OCI-LY3 (cell line): ENCODE results near the gene KDM4E.

ENCODE experiments used
- H2AFZ ChIP-seq: fragments of 200-600, 300-600 bp; shearing (Covaris generic); 2 replicates; pipeline ENCODE4 v1.6.0; 2014; ENCODE audit warnings: antibody characterized with exemption, low read depth, low read length
- H3K27ac ChIP-seq: fragments of 200-600, 300-600 bp; sonication (generic); 2 replicates; pipeline ENCODE4 v1.5.1; 2014; ENCODE audit warnings: mild to moderate bottlenecking, low read length, moderate library complexity, mixed read lengths
- H3K27me3 ChIP-seq: fragments of 200-600, 300-600 bp; sonication (generic); 2 replicates; pipeline ENCODE4 v1.6.1; 2014; ENCODE audit warnings: low read depth, low read length, mixed read lengths
- H3K36me3 ChIP-seq: fragments of 200-600, 300-600 bp; sonication (generic); replicated peaks from 2 replicates; pipeline ENCODE3; 2014; ENCODE audit warnings: low read depth, low read length, mixed read lengths
- H3K4me1 ChIP-seq: fragments of 300-600, 200-600 bp; sonication (generic); 2 replicates; pipeline ENCODE4 v1.6.1; 2014; ENCODE audit warnings: low read length, mixed read lengths
- H3K4me2 ChIP-seq: fragments of 200-600, 300-600 bp; sonication (generic); 2 replicates; pipeline ENCODE4 v1.6.1; 2014; ENCODE audit warnings: low read length, mixed read lengths
- H3K4me3 ChIP-seq: fragments of 300-600, 200-600 bp; sonication (generic); 2 replicates; pipeline ENCODE4 v1.5.1; 2014; ENCODE audit warnings: antibody characterized with exemption, mild to moderate bottlenecking, low read length, moderate library complexity
- H3K79me2 ChIP-seq: fragments of 300-600, 200-600 bp; shearing (Covaris generic); 2 replicates; pipeline ENCODE4 v1.6.1; 2014; ENCODE audit warnings: mild to moderate bottlenecking, low read length, mixed read lengths
- H3K9ac ChIP-seq: fragments of 300-600, 200-600 bp; shearing (Covaris generic); 2 replicates; pipeline ENCODE4 v1.6.0; 2014; ENCODE audit warnings: mild to moderate bottlenecking, low read length, moderate library complexity
- H3K9me3 ChIP-seq: fragments of 200-600, 300-600 bp; shearing (Covaris generic); 2 replicates; pipeline ENCODE4 v1.6.1; 2014; ENCODE audit warnings: low read length, mixed read lengths; ENCODE audit not compliant: insufficient read depth
- H4K20me1 ChIP-seq: fragments of 200-600, 300-600 bp; sonication (generic); 2 replicates; pipeline ENCODE4 v1.6.1; 2016; ENCODE audit warnings: low read length, mixed read lengths; ENCODE audit not compliant: insufficient read depth
- EZH2phosphoT487 ChIP-seq: fragments of 200-600 bp; shearing (Covaris generic); IDR thresholded peaks from 2 replicates; pipeline ENCODE4 v1.6.1; 2018; ENCODE audit warnings: antibody characterized with exemption, mixed run types, low read depth
- TF ChIP-seq, protein P1 (sequence below): fragments of 200-600, 300-600 bp; sonication (generic); IDR thresholded peaks from 2 replicates; pipeline ENCODE4 v1.5.1; 2014; ENCODE audit warnings: antibody characterized with exemption, low read length, low read depth

The KDM4E gene

DNA sequence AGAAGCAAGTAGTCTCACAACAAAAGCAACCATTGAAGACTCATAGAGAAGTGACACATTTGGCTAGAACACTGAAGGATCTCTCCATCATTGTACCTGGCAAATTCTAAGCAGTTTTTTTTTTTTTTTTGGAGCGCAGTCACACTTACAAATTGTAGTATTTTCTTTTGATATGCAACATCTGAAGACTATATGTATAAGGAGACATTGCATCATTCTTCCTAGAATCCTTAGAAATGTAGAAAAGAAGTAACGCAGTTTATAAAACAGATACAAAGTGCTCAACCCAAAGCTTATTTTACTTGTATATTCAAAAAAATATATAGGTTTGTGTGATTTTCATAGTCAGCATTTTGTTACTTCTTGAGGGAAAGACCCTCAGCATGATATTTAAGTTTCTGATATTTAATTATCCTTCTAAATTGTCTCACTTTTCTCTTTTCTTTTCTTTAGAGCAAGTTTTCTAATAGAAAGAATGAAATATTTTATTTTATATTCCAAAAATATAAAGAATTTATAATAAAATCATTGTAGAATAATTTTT, 31.6 kb upstream of the KDM4E start:
- H3K27ac ChIP-seq: no peak overlapping the region
- no peak overlapping the region for H3K4me2 ChIP-seq
- no peak overlapping the region for H3K4me3 ChIP-seq
- H4K20me1 ChIP-seq: no peaks in the 10 kb centered on the region
- no peaks in the 10 kb centered on the region for H3K27me3 ChIP-seq
- H3K9ac ChIP-seq: no peak overlapping the region
- H3K9me3 ChIP-seq: no peaks in the 10 kb centered on the region
- H3K79me2 ChIP-seq: no peaks in the 10 kb centered on the region
- no peak overlapping the region for H2AFZ ChIP-seq
- TF ChIP-seq, protein P1, sequence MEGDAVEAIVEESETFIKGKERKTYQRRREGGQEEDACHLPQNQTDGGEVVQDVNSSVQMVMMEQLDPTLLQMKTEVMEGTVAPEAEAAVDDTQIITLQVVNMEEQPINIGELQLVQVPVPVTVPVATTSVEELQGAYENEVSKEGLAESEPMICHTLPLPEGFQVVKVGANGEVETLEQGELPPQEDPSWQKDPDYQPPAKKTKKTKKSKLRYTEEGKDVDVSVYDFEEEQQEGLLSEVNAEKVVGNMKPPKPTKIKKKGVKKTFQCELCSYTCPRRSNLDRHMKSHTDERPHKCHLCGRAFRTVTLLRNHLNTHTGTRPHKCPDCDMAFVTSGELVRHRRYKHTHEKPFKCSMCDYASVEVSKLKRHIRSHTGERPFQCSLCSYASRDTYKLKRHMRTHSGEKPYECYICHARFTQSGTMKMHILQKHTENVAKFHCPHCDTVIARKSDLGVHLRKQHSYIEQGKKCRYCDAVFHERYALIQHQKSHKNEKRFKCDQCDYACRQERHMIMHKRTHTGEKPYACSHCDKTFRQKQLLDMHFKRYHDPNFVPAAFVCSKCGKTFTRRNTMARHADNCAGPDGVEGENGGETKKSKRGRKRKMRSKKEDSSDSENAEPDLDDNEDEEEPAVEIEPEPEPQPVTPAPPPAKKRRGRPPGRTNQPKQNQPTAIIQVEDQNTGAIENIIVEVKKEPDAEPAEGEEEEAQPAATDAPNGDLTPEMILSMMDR: no peak
- no peak for TF ChIP-seq EZH2phosphoT487
- H3K4me1 ChIP-seq: no peaks in the 10 kb centered on the region
- H3K36me3 ChIP-seq: no peaks in the 10 kb centered on the region

DNA sequence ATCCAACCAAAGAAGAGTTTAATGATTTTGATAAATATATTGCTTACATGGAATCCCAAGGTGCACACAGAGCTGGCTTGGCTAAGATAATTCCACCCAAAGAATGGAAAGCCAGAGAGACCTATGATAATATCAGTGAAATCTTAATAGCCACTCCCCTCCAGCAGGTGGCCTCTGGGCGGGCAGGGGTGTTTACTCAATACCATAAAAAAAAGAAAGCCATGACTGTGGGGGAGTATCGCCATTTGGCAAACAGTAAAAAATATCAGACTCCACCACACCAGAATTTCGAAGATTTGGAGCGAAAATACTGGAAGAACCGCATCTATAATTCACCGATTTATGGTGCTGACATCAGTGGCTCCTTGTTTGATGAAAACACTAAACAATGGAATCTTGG, 27.6 kb upstream of the KDM4E start:
- Histone ChIP-seq H3K4me1 (no peaks in the 10 kb centered on the region), H3K9ac (no peak overlapping the region), H3K9me3 (no peaks in the 10 kb centered on the region), H3K79me2 (no peaks in the 10 kb centered on the region), H3K36me3 (no peaks in the 10 kb centered on the region), H3K27me3 (no peaks in the 10 kb centered on the region), H3K4me3 (no peak overlapping the region), H2AFZ (no peak overlapping the region), H4K20me1 (no peaks in the 10 kb centered on the region), H3K4me2 (no peak overlapping the region), H3K27ac (no peak overlapping the region)
- TF ChIP-seq, protein P1: peak; percentile 14; the same call in 1 of the 2 replicates
- no peak for TF ChIP-seq EZH2phosphoT487

DNA sequence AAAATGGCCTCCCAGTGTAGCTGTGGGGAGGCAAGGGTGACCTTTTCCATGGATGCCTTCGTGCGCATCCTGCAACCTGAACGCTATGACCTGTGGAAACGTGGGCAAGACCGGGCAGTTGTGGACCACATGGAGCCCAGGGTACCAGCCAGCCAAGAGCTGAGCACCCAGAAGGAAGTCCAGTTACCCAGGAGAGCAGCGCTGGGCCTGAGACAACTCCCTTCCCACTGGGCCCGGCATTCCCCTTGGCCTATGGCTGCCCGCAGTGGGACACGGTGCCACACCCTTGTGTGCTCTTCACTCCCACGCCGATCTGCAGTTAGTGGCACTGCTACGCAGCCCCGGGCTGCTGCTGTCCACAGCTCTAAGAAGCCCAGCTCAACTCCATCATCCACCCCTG, 26.8 kb upstream of the KDM4E start:
- no peaks in the 10 kb centered on the region for H3K9me3 ChIP-seq
- H3K36me3 ChIP-seq: no peaks in the 10 kb centered on the region
- no peaks in the 10 kb centered on the region for H3K79me2 ChIP-seq
- H3K9ac ChIP-seq: no peak overlapping the region
- H2AFZ ChIP-seq: no peak overlapping the region
- no peak overlapping the region for H3K4me3 ChIP-seq
- no peak overlapping the region for H3K4me2 ChIP-seq
- H4K20me1 ChIP-seq: no peaks in the 10 kb centered on the region
- H3K27me3 ChIP-seq: no peaks in the 10 kb centered on the region
- no peak overlapping the region for H3K27ac ChIP-seq
- H3K4me1 ChIP-seq: no peaks in the 10 kb centered on the region
- TF ChIP-seq EZH2phosphoT487: no peak
- TF ChIP-seq, protein P1: no peak

DNA sequence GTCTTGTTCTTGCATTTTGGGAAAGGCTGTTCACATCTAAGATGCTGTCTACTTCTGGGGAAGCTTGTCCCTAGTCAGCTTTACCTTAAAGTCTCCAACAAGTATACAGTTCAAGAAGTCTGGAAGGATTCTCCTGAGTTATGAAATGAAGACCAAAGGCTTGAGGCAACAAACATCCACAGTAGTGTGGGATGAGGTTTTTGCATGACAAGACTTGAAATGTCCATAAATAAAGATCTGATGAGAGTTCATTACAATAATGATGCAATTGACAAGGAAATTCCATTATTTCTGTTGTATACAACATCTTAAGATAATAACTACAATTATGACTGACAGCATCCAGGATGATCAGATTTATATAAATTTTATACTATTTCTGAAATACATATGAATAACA, 21.3 kb upstream of the KDM4E start:
- H3K36me3 ChIP-seq: no peaks in the 10 kb centered on the region
- H3K4me1 ChIP-seq: no peaks in the 10 kb centered on the region
- no peaks in the 10 kb centered on the region for H3K27me3 ChIP-seq
- H2AFZ ChIP-seq: no peak overlapping the region
- H3K27ac ChIP-seq: no peak overlapping the region
- H3K4me3 ChIP-seq: no peak overlapping the region
- no peaks in the 10 kb centered on the region for H3K9me3 ChIP-seq
- no peak overlapping the region for H3K4me2 ChIP-seq
- H3K9ac ChIP-seq: no peak overlapping the region
- no peak for TF ChIP-seq EZH2phosphoT487
- H4K20me1 ChIP-seq: no peaks in the 10 kb centered on the region
- no peaks in the 10 kb centered on the region for H3K79me2 ChIP-seq
